Smooth muscle cell (in vitro differentiated cells): Measurements from ENCODE around the gene PPT1. TPM values are rescaled to one million over a fixed set of nuclear protein-coding genes. Genes with fewer than 3 reads are reported as not detected.

Source experiments
- DNase-seq: peaks from one replicate; lab custom pipeline; 2025; ENCODE audit not compliant: unreplicated experiment; lab: John Stamatoyannopoulos, UW
- H2AFZ ChIP-seq: fragments of 200-600 bp; sonication (generic); 2 replicates; pipeline ENCODE4 v1.6.0; 2016; ENCODE audit warnings: antibody characterized with exemption, low read depth, mild to moderate bottlenecking
- H3F3A ChIP-seq: fragments of 200-600 bp; sonication (generic); 2 replicates; pipeline ENCODE4 v1.6.0; 2017; ENCODE audit warnings: antibody characterized with exemption, low read depth
- H3K27ac ChIP-seq: fragments of 200-600 bp; sonication (generic); 2 replicates; pipeline ENCODE4 v1.5.1; 2016; ENCODE audit warnings: low read depth, mild to moderate bottlenecking
- H3K27me3 ChIP-seq: fragments of 200-600 bp; sonication (generic); 2 replicates; pipeline ENCODE4 v1.6.1; 2016; ENCODE audit warnings: low read depth, mild to moderate bottlenecking
- H3K36me3 ChIP-seq: fragments of 200-600 bp; sonication (generic); 2 replicates; pipeline ENCODE4 v1.5.1; 2016; ENCODE audit warnings: low read depth
- H3K4me1 ChIP-seq: fragments of 200-600 bp; sonication (generic); 2 replicates; pipeline ENCODE4 v1.5.1; 2016; ENCODE audit warnings: low read depth
- H3K4me2 ChIP-seq: fragments of 200-600 bp; sonication (generic); 2 replicates; pipeline ENCODE4 v1.6.0; 2016; ENCODE audit warnings: mild to moderate bottlenecking
- H3K4me3 ChIP-seq: fragments of 200-600 bp; sonication (generic); 2 replicates; pipeline ENCODE4 v1.5.1; 2016; ENCODE audit warnings: mild to moderate bottlenecking
- H3K79me2 ChIP-seq: fragments of 200-600 bp; sonication (generic); 2 replicates; pipeline ENCODE4 v1.6.0; 2016; ENCODE audit warnings: low read depth, mild to moderate bottlenecking
- H3K9ac ChIP-seq: fragments of 200-600 bp; sonication (generic); 2 replicates; pipeline ENCODE4 v1.6.0; 2016; ENCODE audit warnings: low read depth
- H3K9me3 ChIP-seq: fragments of 200-600 bp; sonication (generic); replicated peaks from 2 replicates; pipeline ENCODE4 v1.5.1; 2016; ENCODE audit warnings: low read depth
- H4K20me1 ChIP-seq: fragments of 200-600 bp; sonication (generic); 2 replicates; pipeline ENCODE4 v1.6.0; 2016; ENCODE audit warnings: low read depth
- WGBS: methylation state at CpG from one replicate; pipeline ENCODE4 v1.1.7; 2016; ENCODE audit warnings: low lambda C conversion rate; 5-methylcytosine and 5-hydroxymethylcytosine counted together
- polyA plus RNA-seq: library from polyadenylated mRNA; unstranded; fragments of >200 nt; fragmentation: Nextera tagmentation; extraction: Ambion mirVana; gene quantifications from 2 replicates; pipeline ENCODE4 v1.2.1, GENCODE V29; 2016
- total RNA-seq: library from RNA; depleted of rRNA; stranded (reverse); fragments of >200 nt; gene quantifications from 2 replicates; pipeline ENCODE4 v1.2.3, GENCODE V29; 2014
- TF ChIP-seq, protein P1 (sequence below): fragments of 200-600 bp; sonication (generic); IDR thresholded peaks from 2 replicates; pipeline ENCODE4 v1.5.1; 2017; ENCODE audit warnings: borderline replicate concordance, mild to moderate bottlenecking, antibody characterized with exemption; ENCODE audit not compliant: insufficient read depth, poor library complexity, severe bottlenecking

PPT1 gene
- 66.3 and 85.6 TPM in 2 replicates for total RNA-seq
- 72.4 and 72.5 TPM in 2 replicates for polyA plus RNA-seq

DNA sequence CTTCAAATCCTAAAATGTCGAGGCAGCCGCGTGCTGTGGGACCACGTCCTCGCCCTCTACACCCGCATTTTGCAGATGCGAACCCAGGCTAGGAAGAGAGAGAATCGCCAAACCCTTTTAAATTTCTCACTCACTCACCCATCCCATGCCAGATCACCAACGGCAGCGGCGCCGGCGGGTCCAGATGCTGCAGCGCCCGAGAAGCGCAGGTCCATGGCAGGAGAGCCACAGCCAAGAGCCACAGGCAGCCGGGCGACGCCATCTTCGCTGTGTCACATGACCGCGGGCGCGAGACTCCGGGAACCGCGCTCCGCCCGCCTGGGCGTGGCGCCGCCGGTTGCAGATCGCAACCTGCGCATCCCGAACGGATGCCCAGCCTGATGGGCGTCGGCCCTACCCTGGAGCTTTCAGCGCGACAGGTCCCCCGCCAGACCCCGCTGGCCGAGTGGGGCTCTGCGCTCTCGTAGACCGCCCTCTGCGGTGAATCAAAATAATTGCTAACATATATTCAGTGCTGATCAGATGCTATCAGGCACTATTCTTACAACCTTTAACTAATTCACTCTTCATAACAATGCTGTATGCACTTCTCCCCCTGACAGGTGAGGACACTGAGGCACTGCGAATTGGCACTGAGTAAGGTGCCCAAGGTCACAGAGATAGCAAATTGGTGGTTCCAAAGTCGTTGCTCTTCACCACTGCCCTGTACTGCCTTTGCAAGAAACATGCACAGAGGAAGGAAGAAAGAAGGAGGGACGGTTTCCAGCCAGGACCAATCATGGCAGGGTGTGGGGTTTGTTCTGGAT is at the start of gene PPT1:
Gene PPT1 (minus strand): TSS at position 276 of the 806 bp plus-strand sequence. CDS start 14 bp downstream, at position 262.
- H3K4me3 ChIP-seq: peak within 1 kb of the TSS; percentile 61
- no peaks in the 10 kb centered on the region for H3K79me2 ChIP-seq
- no peak within 1 kb of the TSS for H3K27ac ChIP-seq
- H2AFZ ChIP-seq: peak within 1 kb of the TSS; percentile 97
- H3K4me1 ChIP-seq: peaks cover 7% of the 10 kb centered on the region
- no peak within 1 kb of the TSS for H3K9ac ChIP-seq
- TF ChIP-seq, protein P1, sequence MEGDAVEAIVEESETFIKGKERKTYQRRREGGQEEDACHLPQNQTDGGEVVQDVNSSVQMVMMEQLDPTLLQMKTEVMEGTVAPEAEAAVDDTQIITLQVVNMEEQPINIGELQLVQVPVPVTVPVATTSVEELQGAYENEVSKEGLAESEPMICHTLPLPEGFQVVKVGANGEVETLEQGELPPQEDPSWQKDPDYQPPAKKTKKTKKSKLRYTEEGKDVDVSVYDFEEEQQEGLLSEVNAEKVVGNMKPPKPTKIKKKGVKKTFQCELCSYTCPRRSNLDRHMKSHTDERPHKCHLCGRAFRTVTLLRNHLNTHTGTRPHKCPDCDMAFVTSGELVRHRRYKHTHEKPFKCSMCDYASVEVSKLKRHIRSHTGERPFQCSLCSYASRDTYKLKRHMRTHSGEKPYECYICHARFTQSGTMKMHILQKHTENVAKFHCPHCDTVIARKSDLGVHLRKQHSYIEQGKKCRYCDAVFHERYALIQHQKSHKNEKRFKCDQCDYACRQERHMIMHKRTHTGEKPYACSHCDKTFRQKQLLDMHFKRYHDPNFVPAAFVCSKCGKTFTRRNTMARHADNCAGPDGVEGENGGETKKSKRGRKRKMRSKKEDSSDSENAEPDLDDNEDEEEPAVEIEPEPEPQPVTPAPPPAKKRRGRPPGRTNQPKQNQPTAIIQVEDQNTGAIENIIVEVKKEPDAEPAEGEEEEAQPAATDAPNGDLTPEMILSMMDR: no peak
- H4K20me1 ChIP-seq: no peaks in the 10 kb centered on the region
- no peaks in the 10 kb centered on the region for H3K36me3 ChIP-seq
- peak; percentile 18 for DNase-seq
- H3K4me2 ChIP-seq: peak within 1 kb of the TSS; percentile 89
- 2% methylated on average over 50 of the region's 51 CpGs for WGBS
- H3K9me3 ChIP-seq: no peaks in the 10 kb centered on the region
- no peaks in the 10 kb centered on the region for H3F3A ChIP-seq
- no peaks in the 10 kb centered on the region for H3K27me3 ChIP-seq

DNA sequence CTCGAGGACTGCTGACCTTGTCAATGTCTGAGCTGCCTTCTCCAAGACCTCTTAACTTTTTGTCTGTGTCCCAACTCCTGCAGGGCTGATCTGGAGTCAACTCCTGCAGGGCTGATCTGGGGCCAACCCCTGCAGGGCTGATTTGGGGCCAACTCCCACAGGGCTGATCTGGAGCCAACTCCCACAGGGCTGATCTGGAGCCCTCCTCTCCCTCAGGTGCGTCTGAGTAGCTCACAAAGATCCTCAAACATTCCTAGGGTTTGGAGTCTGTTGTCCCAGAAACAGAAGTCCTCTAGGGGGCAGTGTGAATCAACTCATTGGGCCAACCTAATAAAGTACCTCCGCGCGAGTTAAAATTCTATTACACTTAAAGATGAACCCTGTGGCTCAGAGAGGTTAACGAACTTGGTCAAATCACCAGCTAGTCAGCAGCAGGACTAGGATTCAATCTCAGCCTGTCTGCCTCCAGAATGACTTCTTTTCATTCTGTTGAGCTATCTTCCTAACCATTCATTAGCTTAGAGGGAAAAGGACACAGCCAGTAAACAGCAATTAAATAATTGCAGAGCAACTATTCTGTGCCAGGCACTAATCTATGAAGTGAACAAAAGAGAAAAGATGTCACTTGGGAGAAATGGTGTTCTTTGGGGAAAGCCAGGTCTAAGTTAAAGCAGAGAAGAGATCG is 47.0 kb upstream of the PPT1 start:
- Histone ChIP-seq H3F3A (no peaks in the 10 kb centered on the region), H3K4me3 (no peak overlapping the region), H3K27ac (no peak overlapping the region), H3K4me2 (no peak overlapping the region), H3K36me3 (no peaks in the 10 kb centered on the region), H3K9me3 (no peaks in the 10 kb centered on the region), H4K20me1 (no peaks in the 10 kb centered on the region), H3K79me2 (no peaks in the 10 kb centered on the region), H2AFZ (no peak overlapping the region), H3K27me3 (peaks cover 44% of the 10 kb centered on the region), H3K4me1 (no peaks in the 10 kb centered on the region), H3K9ac (no peak overlapping the region)
- TF ChIP-seq, protein P1: peak; percentile 73
- no peak for DNase-seq
- 20% methylated on average over 7 of the region's 7 CpGs for WGBS

DNA sequence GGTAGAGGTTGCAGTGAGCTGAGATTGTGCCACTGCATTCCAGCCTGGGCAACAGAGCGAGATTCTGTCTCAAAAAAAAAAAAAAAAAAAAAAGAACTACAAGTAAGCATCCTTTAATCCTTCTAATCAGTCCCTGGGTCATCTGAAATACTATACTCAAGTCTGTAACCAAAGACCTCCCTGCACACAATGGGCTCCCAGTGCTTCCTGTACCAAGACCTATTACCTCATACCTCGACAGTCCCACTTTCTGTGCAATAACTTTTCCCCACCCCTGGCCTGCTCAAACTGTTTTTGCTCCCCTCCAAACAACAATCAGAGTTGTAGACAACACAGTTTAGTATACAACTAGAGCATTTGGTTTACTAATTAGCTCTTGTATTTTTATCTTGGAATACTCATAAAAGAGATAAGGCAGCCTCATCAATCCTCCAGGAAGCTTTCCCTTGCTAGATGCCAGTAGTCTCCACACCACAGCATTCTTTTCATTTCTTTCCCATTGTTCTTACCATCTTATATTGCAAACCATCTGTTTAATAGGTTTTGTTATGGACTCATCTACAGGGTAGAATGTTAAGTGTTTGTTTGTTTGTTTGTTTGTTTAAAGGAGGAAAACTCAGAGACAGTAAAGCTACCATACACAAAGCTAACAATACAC is 45.0 kb upstream of the PPT1 start:
- H3K27me3 ChIP-seq: peaks cover 28% of the 10 kb centered on the region
- TF ChIP-seq, protein P1: no peak
- no peaks in the 10 kb centered on the region for H4K20me1 ChIP-seq
- DNase-seq: no peak
- no peaks in the 10 kb centered on the region for H3F3A ChIP-seq
- H3K4me1 ChIP-seq: no peaks in the 10 kb centered on the region
- no peak overlapping the region for H2AFZ ChIP-seq
- H3K9me3 ChIP-seq: no peaks in the 10 kb centered on the region
- no peak overlapping the region for H3K4me3 ChIP-seq
- 22% methylated on average over 2 of the region's 2 CpGs for WGBS
- H3K79me2 ChIP-seq: no peaks in the 10 kb centered on the region
- no peak overlapping the region for H3K9ac ChIP-seq
- no peak overlapping the region for H3K27ac ChIP-seq
- no peaks in the 10 kb centered on the region for H3K36me3 ChIP-seq
- H3K4me2 ChIP-seq: no peak overlapping the region
